Measurements from ENCODE around the gene GRHL1.

GRHL1 gene

DNA sequence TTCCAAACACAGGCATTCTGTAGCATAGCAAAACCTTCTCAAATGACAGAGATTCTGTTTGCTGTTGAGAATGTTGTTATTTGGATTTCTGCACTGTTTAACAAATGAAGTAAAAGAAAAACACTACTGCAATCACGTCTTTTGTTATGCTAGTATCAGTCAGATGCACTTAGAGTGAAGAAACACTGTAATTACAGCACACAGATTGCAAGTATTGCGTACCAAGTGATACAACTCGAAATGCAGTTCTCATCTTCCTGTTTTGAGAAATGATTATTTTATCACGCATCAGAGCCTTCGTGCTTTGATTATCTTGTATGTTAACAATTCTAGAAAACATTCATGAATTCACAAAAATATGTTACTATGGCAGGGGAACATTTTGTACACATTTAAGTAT is 50.1 kb downstream of the GRHL1 start:
- Histone ChIP-seq H3K36me3 (ENCODE audit: insufficient read depth, low read depth, low read length) (no peaks in the 10 kb centered on the region), H3K4me3 (ENCODE audit: low read length) (no peak overlapping the region), H3K9me3 (ENCODE audit: insufficient read depth, low read depth, low read length) (no peaks in the 10 kb centered on the region), H3K27me3 (ENCODE audit: insufficient read depth, low read length) (no peaks in the 10 kb centered on the region), H3K9ac (ENCODE audit: low read depth, low read length) (no peak overlapping the region), H3K4me1 (ENCODE audit: insufficient read depth, low read length) (peaks cover 7% of the 10 kb centered on the region), H3K27ac (ENCODE audit: low read length) (no peak overlapping the region)

GRCh38 chr2:10002109-10002508 is 50.6 kb downstream of the GRHL1 start:
- no peaks in the 10 kb centered on the region for H3K36me3 ChIP-seq (ENCODE audit: insufficient read depth, low read depth, low read length)
- H3K27me3 ChIP-seq (ENCODE audit: insufficient read depth, low read length): no peaks in the 10 kb centered on the region
- H3K9me3 ChIP-seq (ENCODE audit: insufficient read depth, low read depth, low read length): no peaks in the 10 kb centered on the region
- no peak overlapping the region for H3K9ac ChIP-seq (ENCODE audit: low read depth, low read length)
- no peak overlapping the region for H3K27ac ChIP-seq (ENCODE audit: low read length)
- H3K4me3 ChIP-seq (ENCODE audit: low read length): no peak overlapping the region
- peaks cover 7% of the 10 kb centered on the region for H3K4me1 ChIP-seq (ENCODE audit: insufficient read depth, low read length)

DNA sequence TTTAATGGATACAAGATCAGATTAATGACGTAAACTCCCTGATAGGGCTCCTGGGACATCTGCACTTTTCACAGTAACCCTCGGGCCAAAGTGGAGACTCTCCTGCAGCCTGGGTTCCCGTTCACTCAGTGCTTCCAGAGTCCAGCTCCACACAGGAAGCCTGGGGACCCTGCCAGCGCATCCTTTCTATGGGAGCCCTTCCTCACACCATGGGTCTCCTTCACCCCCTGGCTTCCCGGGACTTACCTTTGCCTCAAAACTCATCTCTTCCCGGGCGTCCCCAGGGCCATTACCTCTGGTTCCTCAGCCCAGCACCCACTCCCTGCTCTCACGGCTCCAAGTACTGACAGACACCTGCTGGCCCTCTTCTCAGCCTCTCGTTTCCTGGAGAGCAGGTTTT is 51.2 kb downstream of the GRHL1 start:
- Histone ChIP-seq H3K9me3 (ENCODE audit: insufficient read depth, low read depth, low read length) (no peaks in the 10 kb centered on the region), H3K4me3 (ENCODE audit: low read length) (no peak overlapping the region), H3K27me3 (ENCODE audit: insufficient read depth, low read length) (no peaks in the 10 kb centered on the region), H3K4me1 (ENCODE audit: insufficient read depth, low read length) (peaks cover 7% of the 10 kb centered on the region), H3K9ac (ENCODE audit: low read depth, low read length) (no peak overlapping the region), H3K27ac (ENCODE audit: low read length) (no peak overlapping the region), H3K36me3 (ENCODE audit: insufficient read depth, low read depth, low read length) (no peaks in the 10 kb centered on the region)

- Histone ChIP-seq H3K9me3 (ENCODE audit: insufficient read depth, low read depth, low read length) (no peaks in the 10 kb centered on the region), H3K27ac (ENCODE audit: low read length) (no peak overlapping the region), H3K27me3 (ENCODE audit: insufficient read depth, low read length) (no peaks in the 10 kb centered on the region), H3K9ac (ENCODE audit: low read depth, low read length) (no peak overlapping the region), H3K36me3 (ENCODE audit: insufficient read depth, low read depth, low read length) (no peaks in the 10 kb centered on the region), H3K4me1 (ENCODE audit: insufficient read depth, low read length) (peaks cover 7% of the 10 kb centered on the region), H3K4me3 (ENCODE audit: low read length) (no peak overlapping the region)
These were observed 52.0 kb downstream of the GRHL1 start for GRCh38 chr2:10003206-10004125.

GRCh38 chr2:10004401-10004800 is 52.9 kb downstream of the GRHL1 start:
- Histone ChIP-seq H3K9ac (ENCODE audit: low read depth, low read length) (no peak overlapping the region), H3K4me3 (ENCODE audit: low read length) (no peak overlapping the region), H3K9me3 (ENCODE audit: insufficient read depth, low read depth, low read length) (no peaks in the 10 kb centered on the region), H3K27me3 (ENCODE audit: insufficient read depth, low read length) (no peaks in the 10 kb centered on the region), H3K4me1 (ENCODE audit: insufficient read depth, low read length) (peaks cover 7% of the 10 kb centered on the region), H3K27ac (ENCODE audit: low read length) (no peak overlapping the region), H3K36me3 (ENCODE audit: insufficient read depth, low read depth, low read length) (no peaks in the 10 kb centered on the region)

GRCh38 chr2:10004836-10005235 is 53.3 kb downstream of the GRHL1 start:
- no peak overlapping the region for H3K4me3 ChIP-seq (ENCODE audit: low read length)
- no peak overlapping the region for H3K27ac ChIP-seq (ENCODE audit: low read length)
- H3K9ac ChIP-seq (ENCODE audit: low read depth, low read length): no peak overlapping the region
- H3K27me3 ChIP-seq (ENCODE audit: insufficient read depth, low read length): no peaks in the 10 kb centered on the region
- H3K4me1 ChIP-seq (ENCODE audit: insufficient read depth, low read length): peaks cover 7% of the 10 kb centered on the region
- H3K9me3 ChIP-seq (ENCODE audit: insufficient read depth, low read depth, low read length): no peaks in the 10 kb centered on the region
- H3K36me3 ChIP-seq (ENCODE audit: insufficient read depth, low read depth, low read length): no peaks in the 10 kb centered on the region

GRCh38 chr2:10005461-10006235 is 54.2 kb downstream of the GRHL1 start:
- no peak overlapping the region for H3K4me3 ChIP-seq (ENCODE audit: low read length)
- no peak overlapping the region for H3K9ac ChIP-seq (ENCODE audit: low read depth, low read length)
- no peaks in the 10 kb centered on the region for H3K36me3 ChIP-seq (ENCODE audit: insufficient read depth, low read depth, low read length)
- H3K9me3 ChIP-seq (ENCODE audit: insufficient read depth, low read depth, low read length): no peaks in the 10 kb centered on the region
- no peak overlapping the region for H3K27ac ChIP-seq (ENCODE audit: low read length)
- peaks cover 7% of the 10 kb centered on the region for H3K4me1 ChIP-seq (ENCODE audit: insufficient read depth, low read length)
- no peaks in the 10 kb centered on the region for H3K27me3 ChIP-seq (ENCODE audit: insufficient read depth, low read length)

DNA sequence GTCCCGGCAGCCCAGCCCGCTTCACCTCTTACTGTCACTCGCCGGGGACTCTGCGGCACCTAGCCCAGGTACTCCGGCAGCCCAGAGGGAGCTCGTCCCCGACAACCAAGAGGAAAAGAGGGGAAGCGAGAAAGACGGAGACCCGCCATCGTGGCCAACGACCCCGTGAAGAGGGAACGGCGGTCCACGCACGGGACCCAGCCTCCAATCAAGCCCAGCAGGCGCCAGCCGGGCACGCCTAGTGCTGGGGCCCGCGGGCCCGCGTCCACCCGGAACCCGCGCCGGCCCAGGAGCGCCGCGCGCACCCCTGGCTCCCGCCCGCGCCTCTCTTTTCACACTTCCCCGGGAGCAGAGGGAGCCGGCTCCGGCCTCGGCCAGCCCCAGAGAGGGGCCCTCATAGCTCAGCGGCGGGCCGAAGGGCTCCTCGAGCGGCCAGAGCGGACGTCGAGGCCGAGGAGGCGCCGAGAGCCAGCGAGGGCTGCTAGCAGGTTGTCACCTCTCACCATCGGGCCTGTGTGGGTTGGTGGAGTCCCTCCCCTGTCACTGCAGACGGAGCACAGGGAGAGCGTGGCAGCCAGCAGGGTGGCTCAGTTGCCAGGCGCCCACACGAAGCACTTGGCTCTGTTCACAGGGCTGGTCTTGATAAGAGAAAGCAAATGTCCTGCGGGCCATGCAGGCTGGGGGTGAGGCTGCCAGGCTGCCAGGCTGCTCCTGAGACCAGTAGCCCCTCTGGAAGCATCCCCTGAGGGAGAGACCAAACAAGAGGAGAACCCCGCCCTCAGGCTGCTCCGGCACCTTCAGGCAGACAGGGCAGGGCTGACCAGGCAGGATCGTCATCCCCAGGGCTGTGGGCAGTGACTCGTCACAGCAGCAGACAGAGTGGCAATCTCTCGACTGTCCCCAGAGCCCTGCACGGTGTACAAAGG is 55.0 kb downstream of the GRHL1 start:
- H3K9me3 ChIP-seq (ENCODE audit: insufficient read depth, low read depth, low read length): no peaks in the 10 kb centered on the region
- H3K9ac ChIP-seq (ENCODE audit: low read depth, low read length): no peak overlapping the region
- no peak overlapping the region for H3K27ac ChIP-seq (ENCODE audit: low read length)
- H3K4me3 ChIP-seq (ENCODE audit: low read length): no peak overlapping the region
- H3K4me1 ChIP-seq (ENCODE audit: insufficient read depth, low read length): peaks cover 2% of the 10 kb centered on the region
- H3K36me3 ChIP-seq (ENCODE audit: insufficient read depth, low read depth, low read length): no peaks in the 10 kb centered on the region
- H3K27me3 ChIP-seq (ENCODE audit: insufficient read depth, low read length): no peaks in the 10 kb centered on the region

GRCh38 chr2:10007435-10007834 is 55.9 kb downstream of the GRHL1 start:
- Histone ChIP-seq H3K27ac (ENCODE audit: low read length) (no peak overlapping the region), H3K4me3 (ENCODE audit: low read length) (no peak overlapping the region), H3K36me3 (ENCODE audit: insufficient read depth, low read depth, low read length) (no peaks in the 10 kb centered on the region), H3K4me1 (ENCODE audit: insufficient read depth, low read length) (no peaks in the 10 kb centered on the region), H3K9me3 (ENCODE audit: insufficient read depth, low read depth, low read length) (no peaks in the 10 kb centered on the region), H3K9ac (ENCODE audit: low read depth, low read length) (no peak overlapping the region), H3K27me3 (ENCODE audit: insufficient read depth, low read length) (no peaks in the 10 kb centered on the region)

GRCh38 chr2:10007921-10008808 is 56.7 kb downstream of the GRHL1 start:
- Histone ChIP-seq H3K4me3 (ENCODE audit: low read length) (no peak overlapping the region), H3K36me3 (ENCODE audit: insufficient read depth, low read depth, low read length) (no peaks in the 10 kb centered on the region), H3K27me3 (ENCODE audit: insufficient read depth, low read length) (no peaks in the 10 kb centered on the region), H3K4me1 (ENCODE audit: insufficient read depth, low read length) (no peaks in the 10 kb centered on the region), H3K9me3 (ENCODE audit: insufficient read depth, low read depth, low read length) (no peaks in the 10 kb centered on the region), H3K9ac (ENCODE audit: low read depth, low read length) (no peak overlapping the region), H3K27ac (ENCODE audit: low read length) (no peak overlapping the region)

GRCh38 chr2:10008809-10009176 is 57.3 kb downstream of the GRHL1 start:
- Histone ChIP-seq H3K9me3 (ENCODE audit: insufficient read depth, low read depth, low read length) (no peaks in the 10 kb centered on the region), H3K4me3 (ENCODE audit: low read length) (no peak overlapping the region), H3K27ac (ENCODE audit: low read length) (no peak overlapping the region), H3K36me3 (ENCODE audit: insufficient read depth, low read depth, low read length) (no peaks in the 10 kb centered on the region), H3K4me1 (ENCODE audit: insufficient read depth, low read length) (no peaks in the 10 kb centered on the region), H3K9ac (ENCODE audit: low read depth, low read length) (no peak overlapping the region), H3K27me3 (ENCODE audit: insufficient read depth, low read length) (no peaks in the 10 kb centered on the region)

All from iPS-20b (cell line).